ENCODE measurements around the gene MTSS2.

MTSS2 gene

GRCh38 chr16:70720425-70721201, 34.8 kb upstream of the MTSS2 start:
- DNase-seq (ENCODE audit: low spot score): no peak
- no peak for TF ChIP-seq CTCF (IDR thresholded peaks at IDR 0.05; ENCODE audit: extremely low read depth, missing control alignments)

- TF ChIP-seq CTCF (IDR thresholded peaks at IDR 0.05; ENCODE audit: extremely low read depth, missing control alignments): no peak
Measured at GRCh38 chr16:70717065-70717464, 31.2 kb upstream of the MTSS2 start.

GRCh38 chr16:70715860-70716357, 30.1 kb upstream of the MTSS2 start:
- no peak for TF ChIP-seq CTCF (IDR thresholded peaks at IDR 0.05; ENCODE audit: extremely low read depth, missing control alignments)
- DNase-seq (ENCODE audit: low spot score): no peak

More at GRCh38 chr16:70717065-70717464, 31.2 kb upstream of the MTSS2 start:
- DNase-seq (ENCODE audit: low spot score): no peak

- no peak for TF ChIP-seq CTCF (IDR thresholded peaks at IDR 0.05; ENCODE audit: extremely low read depth, missing control alignments)
- no peak for DNase-seq (ENCODE audit: low spot score)
Measured at GRCh38 chr16:70715055-70715858, 29.4 kb upstream of the MTSS2 start.

- DNase-seq (ENCODE audit: low spot score): no peak
- no peak for TF ChIP-seq CTCF (IDR thresholded peaks at IDR 0.05; ENCODE audit: extremely low read depth, missing control alignments)
Measured at GRCh38 chr16:70714581-70715054, 28.8 kb upstream of the MTSS2 start.

GRCh38 chr16:70713824-70714223, 28.0 kb upstream of the MTSS2 start:
- DNase-seq (ENCODE audit: low spot score): no peak
- TF ChIP-seq CTCF (IDR thresholded peaks at IDR 0.05; ENCODE audit: extremely low read depth, missing control alignments): no peak

- DNase-seq (ENCODE audit: low spot score): no peak
- TF ChIP-seq CTCF (IDR thresholded peaks at IDR 0.05; ENCODE audit: extremely low read depth, missing control alignments): no peak
Measured at GRCh38 chr16:70713342-70713741, 27.5 kb upstream of the MTSS2 start.
